ENCODE data around the gene MYO1D.
"Not testable (repeated sequence)": the region's sequence is repeated elsewhere in the genome, so short reads cannot be mapped to it uniquely, and the experiment has no call there.

MYO1D gene

DNA sequence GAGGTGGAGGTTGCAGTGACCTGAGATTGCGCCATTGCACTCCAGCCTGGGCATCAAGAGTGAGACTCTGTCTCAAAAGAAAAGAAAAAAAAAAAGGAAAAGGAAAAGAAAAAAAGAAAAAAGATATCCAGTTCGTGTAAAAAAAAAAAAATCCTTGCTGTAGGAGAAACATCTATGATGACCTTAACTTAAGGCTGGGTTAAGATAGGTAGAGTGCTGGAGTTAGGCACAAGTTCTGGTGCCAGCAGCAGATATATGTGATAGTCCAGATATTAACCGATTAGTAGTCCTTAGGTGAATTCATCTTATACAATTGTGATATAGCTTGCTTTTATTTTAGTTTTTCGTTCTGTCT, 415.4 kb downstream of the MYO1D start:
- no peak for DNase-seq (ENCODE audit: low read depth in 2 of 2)

DNA sequence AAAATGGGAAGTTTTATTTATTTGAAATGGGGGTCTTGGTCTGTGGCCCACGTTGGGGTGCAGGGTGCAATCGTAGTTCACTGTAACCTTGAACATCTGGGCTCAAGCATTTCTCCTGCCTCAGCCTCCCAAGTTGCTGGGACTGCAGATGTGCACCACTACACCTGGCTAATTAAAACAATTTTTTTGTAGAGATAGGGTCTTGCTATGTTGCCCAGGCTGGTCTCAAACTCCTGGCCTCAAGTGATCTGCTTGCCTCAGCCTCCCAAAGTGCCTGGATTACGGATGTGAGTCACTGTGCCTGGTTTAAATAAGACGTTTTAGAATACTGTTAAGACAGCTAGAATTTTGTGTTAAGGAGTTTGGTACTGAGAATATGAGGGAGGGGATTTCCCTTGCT, 416.9 kb downstream of the MYO1D start:
- no peak for DNase-seq (ENCODE audit: low read depth in 2 of 2)

DNA sequence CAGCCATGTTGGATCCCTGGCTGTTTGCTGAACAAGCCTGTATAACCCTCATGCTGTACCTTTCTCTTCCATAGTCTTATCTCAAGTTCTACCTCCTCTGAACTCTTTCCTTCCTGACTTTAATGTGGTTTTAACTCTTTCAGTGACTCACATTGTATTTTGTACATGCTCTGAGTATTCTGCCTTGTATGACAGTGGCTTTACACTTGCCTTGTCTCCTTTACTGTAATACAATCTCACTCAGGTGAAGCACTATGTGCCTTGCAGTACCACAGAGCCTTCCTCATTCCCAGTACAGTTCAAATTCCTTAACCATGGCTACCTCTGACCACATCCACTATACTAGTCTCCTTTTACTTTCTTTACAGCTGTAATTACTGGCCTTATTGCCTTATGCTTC, 418.6 kb downstream of the MYO1D start:
- no peak for DNase-seq (ENCODE audit: low read depth in 2 of 2)

DNA sequence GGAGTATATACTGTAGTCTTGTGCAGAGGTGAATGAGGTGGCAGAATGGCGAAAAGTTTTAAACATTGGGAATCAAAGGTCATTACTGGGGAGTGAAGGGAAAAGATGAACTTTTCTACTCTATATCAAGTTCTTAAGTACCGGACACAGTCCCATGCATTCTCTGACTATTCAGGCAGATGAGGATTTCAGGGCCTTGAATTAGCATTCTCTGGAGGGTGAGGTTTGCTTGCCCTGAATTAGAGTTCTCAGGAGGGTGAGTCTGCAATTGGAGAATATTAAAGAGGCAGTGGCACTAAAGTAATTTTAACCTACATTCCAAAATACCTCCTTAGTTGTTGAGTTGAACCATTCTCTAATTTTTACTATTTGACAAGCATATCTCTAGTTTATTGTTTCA, 423.6 kb downstream of the MYO1D start:
- no peak for DNase-seq (ENCODE audit: low read depth in 2 of 2)

DNA sequence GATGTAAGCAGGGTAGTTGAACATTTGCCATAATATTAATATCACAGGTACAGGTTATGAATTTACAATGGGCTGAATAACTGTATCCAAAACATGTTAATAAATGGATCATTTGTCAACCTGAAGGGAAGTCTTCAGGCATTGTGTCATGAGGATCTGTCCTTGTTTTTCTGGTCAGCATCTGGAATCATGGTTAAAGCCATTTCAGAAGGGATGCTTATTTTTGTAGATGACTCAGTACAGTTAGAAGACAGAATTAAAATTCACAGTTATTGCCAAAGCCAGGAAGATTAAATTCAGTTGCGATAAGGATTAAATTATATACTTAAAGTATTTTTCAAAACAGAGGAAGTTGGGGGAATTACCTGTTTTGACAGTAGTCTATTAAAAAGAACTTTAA, 424.6 kb downstream of the MYO1D start:
- no peak for DNase-seq (ENCODE audit: low read depth in 2 of 2)

DNA sequence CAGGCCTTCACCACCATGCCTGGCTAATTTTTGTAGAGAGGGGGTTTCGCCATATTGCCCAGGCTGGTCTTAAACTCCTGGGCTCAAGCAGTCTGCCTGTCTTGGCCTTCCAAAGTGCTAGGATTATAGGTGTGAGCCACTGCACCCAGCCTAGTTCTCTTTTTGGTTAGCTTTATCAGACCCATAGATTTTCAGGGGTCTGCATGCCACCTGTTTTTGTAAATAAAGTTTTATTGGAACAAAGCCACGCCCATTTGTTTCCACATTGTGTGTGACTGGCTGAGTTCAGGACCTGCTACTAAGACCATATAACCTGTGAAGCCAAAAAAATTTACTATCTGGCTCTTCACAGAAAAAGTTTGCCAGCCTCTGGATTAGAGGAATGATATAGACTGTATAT, 425.0 kb downstream of the MYO1D start:
- no peak for DNase-seq (ENCODE audit: low read depth in 2 of 2)

DNA sequence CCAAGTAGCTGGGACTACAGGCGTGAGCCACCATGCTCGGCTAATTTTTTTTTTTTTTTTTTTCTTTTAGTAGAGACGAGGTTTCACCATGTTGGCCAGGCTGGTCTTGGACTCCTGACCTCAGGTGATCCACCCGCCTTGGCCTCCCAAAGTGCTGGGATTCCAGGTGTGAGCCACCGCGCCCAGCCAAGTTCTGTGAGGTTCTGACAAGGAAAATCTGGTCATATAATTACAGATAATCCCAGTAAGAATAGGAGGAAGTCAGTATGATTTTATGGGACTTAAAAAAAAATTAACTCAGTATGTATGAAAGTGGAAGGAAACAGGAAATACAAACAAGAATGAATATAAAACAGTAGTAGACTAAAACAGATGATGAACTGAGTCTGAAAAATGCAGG, 426.5 kb downstream of the MYO1D start:
- not testable (repeated sequence) for DNase-seq (ENCODE audit: low read depth in 2 of 2)

DNA sequence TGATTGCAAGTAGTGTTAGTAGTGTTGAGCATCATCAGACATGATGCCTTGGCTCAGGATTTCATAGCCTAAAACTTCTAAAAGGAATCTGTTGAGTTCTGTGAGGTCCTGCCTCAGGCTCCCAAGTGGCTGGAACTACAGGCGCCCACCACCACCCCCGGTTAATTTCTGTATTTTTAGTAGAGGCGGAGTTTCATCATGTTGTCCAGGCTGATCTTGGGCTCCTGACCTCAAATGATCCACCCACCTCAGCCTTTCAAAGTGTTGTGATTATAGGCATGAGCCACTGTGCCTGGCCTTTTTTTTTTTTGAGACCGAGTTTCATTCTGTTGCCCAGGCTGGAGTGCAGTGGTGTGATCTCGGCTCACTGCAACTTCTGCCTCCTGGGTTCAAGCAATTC, 427.0 kb downstream of the MYO1D start:
- no peak for DNase-seq (ENCODE audit: low read depth in 2 of 2)

DNA sequence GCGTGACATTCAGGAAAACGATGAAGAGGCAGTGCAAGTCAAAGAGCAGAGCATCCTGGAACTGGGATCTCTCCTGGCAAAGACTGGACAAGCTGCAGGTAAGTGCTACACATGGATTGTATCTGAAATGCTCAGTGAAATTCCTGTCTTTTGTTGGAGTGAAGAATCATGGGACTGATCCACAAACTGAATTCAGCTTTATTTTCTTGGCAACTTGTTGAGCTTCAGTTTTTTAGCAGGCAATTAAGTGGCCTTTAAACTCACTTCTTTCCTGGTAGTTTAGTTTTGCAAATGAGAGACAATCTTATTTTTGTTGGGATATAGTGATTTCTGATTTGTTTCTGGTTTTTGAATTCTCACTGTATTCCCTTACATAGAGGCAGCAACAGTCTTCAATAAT, 430.0 kb downstream of the MYO1D start:
- DNase-seq (ENCODE audit: low read depth in 2 of 2) = no peak

DNA sequence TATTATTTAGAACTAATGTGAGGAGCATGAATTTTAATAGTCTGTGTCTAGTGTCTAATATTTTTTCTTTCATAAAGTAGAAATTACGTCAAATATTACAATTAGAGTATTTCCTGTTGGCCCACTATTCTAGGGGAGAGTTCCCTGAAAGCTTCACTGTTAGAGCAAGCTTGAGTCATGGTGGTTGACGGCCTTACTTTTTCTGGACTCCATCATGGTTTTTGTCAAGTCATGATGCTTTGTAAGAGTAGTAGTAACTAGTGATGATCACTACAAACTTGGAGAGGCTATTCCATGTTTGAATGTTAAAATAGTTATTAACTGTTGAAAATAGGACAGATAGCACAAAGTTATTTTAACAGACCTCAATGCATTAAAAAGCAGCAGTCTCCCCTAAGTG, 431.0 kb downstream of the MYO1D start:
- no peak for DNase-seq (ENCODE audit: low read depth in 2 of 2)

DNA sequence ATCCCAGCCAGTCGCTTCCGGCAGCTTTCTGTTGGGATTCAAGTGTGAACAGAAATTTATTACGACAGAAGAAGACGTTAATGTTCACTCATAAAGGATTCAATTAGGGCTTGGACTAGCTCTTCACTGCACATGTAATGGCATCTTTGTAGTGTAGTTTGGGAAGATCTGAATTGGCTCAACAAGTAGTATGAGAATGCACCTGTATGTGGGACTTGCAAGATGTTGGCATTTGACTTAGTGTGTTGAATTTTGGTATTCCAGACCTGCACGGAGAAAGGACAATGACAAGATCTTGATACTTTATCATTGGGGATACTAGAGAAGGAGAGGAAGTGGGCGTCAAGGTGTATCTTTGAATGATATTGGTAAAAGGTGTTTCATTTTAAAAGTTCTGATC, 431.4 kb downstream of the MYO1D start:
- DNase-seq (ENCODE audit: low read depth in 2 of 2) = no peak

DNA sequence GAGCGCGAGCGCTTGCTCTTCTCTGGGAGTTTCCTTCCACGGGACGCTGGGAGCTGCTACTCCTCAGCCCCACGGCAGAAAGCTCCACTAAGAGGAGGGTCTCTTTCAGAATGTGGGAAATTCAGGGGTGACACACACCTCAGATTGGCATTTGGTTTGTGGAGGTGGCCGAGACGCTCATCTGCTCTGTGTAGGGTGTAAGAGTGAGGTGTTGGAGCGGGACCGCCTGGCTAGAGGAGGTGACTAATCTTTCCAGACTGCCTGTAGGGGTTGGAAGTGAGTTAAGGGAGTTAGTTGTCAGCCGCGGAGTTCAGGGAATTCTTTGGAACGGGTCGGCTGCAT, 431.9 kb downstream of the MYO1D start:
- DNase-seq (ENCODE audit: low read depth in 2 of 2) = peak; percentile 12 to 22

DNA sequence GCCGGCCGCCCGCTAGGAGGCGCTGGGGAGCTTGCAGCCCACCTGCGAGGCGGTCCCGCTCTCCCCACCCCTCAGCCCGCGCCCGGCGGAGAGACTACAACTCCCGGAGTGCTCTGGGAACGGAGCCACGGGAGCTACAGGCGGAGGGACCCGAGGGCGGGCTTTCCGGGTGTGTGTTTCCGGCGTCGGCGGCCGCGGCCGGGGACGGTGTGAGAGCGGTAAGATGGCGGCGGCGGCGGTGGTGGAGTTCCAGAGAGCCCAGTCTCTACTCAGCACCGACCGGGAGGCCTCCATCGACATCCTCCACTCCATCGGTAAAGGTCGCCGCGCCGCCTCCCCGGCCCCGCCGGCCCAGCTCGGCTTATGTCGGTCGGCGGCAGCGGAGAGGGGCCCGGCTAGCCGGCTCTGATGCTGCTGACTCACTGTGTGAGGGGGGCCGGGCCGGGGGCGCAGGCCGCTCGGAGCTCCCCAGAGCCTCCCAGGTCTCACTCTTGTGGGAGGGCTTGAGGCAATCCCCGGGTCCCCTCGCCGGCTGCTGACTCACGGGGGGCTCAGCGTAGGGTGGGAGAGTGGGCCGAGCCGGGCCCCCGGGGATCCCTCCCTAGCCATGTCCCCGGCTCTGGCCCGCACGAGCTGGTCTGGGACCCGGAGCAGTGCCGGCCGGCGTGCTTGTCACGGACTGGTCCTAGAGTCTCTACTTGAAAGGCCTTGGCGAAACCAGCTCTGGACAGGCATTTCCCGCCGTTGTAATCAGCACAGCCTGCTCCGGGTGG, 432.4 kb downstream of the MYO1D start, which contains the start of gene PSMD11:
PSMD11 (plus strand) TSS at position 210 of the 773 bp plus-strand sequence; CDS start at position 224, 14 bp downstream.
- DNase-seq (ENCODE audit: low read depth in 2 of 2) = peak; percentile 98 to 99

DNA sequence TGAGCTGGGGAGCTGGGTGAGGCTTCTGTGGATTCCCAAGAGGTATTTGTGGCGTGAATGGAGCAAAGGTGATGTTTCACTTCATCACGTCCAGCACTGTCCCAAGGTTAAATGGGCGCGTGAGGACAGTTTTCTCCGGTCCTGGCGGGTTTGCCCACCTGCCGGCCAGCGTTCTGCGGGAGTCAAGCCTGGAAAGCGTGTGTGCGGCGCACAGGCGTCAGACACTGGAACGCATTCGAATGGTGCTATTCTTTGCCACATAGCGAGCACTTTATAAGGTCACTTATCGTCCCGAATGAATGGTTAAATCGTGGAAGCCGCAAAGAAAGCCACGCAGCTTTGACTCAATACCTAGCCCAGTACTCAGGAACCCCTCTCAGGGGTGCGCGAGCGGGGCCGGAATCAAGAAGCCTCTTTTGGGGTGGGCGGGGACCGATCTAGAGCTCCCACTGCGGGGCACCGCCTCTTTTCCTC, 433.1 kb downstream of the MYO1D start:
- no peak for DNase-seq (ENCODE audit: low read depth in 2 of 2)

Data from activated CD4-positive, alpha-beta T cell treated with anti-CD3 and anti-CD28 coated beads for 24 hours (primary cell).